Measurements from ENCODE around the gene SPA17.

DNA sequence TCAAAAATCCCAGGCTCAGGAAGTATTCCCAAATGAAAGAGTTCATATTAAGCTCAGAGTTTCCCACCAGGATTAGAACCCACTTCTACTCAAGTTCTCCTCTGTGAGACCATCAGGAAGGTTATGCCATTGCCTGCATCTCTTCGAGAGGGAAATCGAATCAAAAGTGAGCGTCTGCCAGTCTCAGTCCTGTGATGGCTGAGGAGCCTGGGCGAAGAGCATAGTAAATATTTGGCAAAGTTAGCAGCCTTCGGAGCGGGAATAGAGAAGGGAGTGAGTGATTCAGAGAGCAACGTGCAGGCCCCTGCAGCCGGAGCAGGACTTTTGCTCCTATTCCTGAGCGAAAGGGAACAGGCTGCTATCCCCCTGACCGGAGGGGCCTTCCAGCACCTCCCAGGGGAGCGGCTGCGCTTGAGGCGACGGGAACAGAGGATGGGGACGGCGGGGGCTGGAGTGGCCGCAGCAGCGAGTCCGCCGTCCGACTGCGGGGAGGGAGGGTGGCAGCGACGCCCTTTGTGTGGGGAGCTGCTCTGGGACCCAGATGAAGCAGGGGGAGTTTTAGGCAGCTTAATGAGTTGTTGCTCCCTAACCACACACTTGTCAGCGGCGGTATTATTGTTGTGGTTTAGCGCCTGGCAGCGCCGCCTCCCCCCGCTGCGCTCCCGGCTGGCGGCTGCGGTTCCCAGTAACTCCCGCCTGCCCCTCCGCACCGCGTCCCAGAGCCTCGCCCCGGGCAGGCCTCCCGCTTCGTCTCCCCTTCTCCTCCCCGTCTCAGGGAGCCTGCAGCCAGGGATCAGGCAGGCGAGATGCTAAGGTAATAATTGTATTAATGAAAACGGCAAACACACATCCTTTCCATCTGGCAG is 44.3 kb downstream of the SPA17 start:
- TF ChIP-seq EZH2 (IDR thresholded peaks at IDR 0.05; ENCODE audit: low read depth, low read length, severe bottlenecking) (peak; percentile 88), POLR2AphosphoS5 (IDR thresholded peaks at IDR 0.05; ENCODE audit: low read depth, low read length) (no peak)

All from H1 (cell line).